Nucleus accumbens (tissue), 56 donors: Measurements from ENCODE around the gene RANBP3.
"Not testable (repeated sequence)": the region's sequence is repeated elsewhere in the genome, so short reads cannot be mapped to it uniquely, and the experiment has no call there.

Experiments
- DNase-seq, 56 donors: peaks; one replicate each; lab custom pipeline; 2025; lab: John Stamatoyannopoulos, UW

RANBP3 gene

GRCh38 chr19:5892772-5893275 lies 85.1 kb downstream of the RANBP3 start:
- no peak for DNase-seq

GRCh38 chr19:5891938-5892771 lies 85.8 kb downstream of the RANBP3 start:
- DNase-seq, result peak in 10 of 56 donors; percentile 2 to 57 (median 18)

- DNase-seq, result no peak
Measured at GRCh38 chr19:5891572-5891937, 86.4 kb downstream of the RANBP3 start.

- no peak for DNase-seq
Measured at GRCh38 chr19:5890099-5890498, 87.8 kb downstream of the RANBP3 start.

GRCh38 chr19:5889288-5889971 lies 88.5 kb downstream of the RANBP3 start:
- no peak for DNase-seq

GRCh38 chr19:5884065-5884811 lies 93.7 kb downstream of the RANBP3 start:
- not testable (repeated sequence) for DNase-seq

- not testable (repeated sequence) for DNase-seq
Measured at GRCh38 chr19:5883157-5883873, 94.6 kb downstream of the RANBP3 start.

GRCh38 chr19:5882421-5882968 lies 95.4 kb downstream of the RANBP3 start:
- DNase-seq, result no peak

- no peak for DNase-seq
Measured at GRCh38 chr19:5881543-5882299, 96.2 kb downstream of the RANBP3 start.

GRCh38 chr19:5880604-5881078 lies 97.3 kb downstream of the RANBP3 start:
- DNase-seq, result peak in 3 of 56 donors; percentile 5 to 38 (median 12)

GRCh38 chr19:5880196-5880595 lies 97.7 kb downstream of the RANBP3 start:
- no peak for DNase-seq

- DNase-seq, result no peak
Measured at GRCh38 chr19:5877882-5878281, 100.1 kb downstream of the RANBP3 start.

- DNase-seq, result no peak
Measured at GRCh38 chr19:5877427-5877826, 100.5 kb downstream of the RANBP3 start.

- DNase-seq, result not testable (repeated sequence)
Measured at GRCh38 chr19:5874496-5874895, 103.4 kb downstream of the RANBP3 start.

GRCh38 chr19:5873617-5874199 lies 104.2 kb downstream of the RANBP3 start:
- no peak for DNase-seq

- DNase-seq, result no peak
Measured at GRCh38 chr19:5870986-5871394, 107.0 kb downstream of the RANBP3 start.

GRCh38 chr19:5867201-5868136 lies 110.5 kb downstream of the RANBP3 start:
- no peak for DNase-seq
